ENCODE measurements around the gene RAET1L. TPM values are rescaled to one million over a fixed set of nuclear protein-coding genes. Genes with fewer than 3 reads are reported as not detected.
"Not testable (repeated sequence)": the region's sequence is repeated elsewhere in the genome, so short reads cannot be mapped to it uniquely, and the experiment has no call there.

Gene RAET1L
- total RNA-seq, 1 donor: not detected

DNA sequence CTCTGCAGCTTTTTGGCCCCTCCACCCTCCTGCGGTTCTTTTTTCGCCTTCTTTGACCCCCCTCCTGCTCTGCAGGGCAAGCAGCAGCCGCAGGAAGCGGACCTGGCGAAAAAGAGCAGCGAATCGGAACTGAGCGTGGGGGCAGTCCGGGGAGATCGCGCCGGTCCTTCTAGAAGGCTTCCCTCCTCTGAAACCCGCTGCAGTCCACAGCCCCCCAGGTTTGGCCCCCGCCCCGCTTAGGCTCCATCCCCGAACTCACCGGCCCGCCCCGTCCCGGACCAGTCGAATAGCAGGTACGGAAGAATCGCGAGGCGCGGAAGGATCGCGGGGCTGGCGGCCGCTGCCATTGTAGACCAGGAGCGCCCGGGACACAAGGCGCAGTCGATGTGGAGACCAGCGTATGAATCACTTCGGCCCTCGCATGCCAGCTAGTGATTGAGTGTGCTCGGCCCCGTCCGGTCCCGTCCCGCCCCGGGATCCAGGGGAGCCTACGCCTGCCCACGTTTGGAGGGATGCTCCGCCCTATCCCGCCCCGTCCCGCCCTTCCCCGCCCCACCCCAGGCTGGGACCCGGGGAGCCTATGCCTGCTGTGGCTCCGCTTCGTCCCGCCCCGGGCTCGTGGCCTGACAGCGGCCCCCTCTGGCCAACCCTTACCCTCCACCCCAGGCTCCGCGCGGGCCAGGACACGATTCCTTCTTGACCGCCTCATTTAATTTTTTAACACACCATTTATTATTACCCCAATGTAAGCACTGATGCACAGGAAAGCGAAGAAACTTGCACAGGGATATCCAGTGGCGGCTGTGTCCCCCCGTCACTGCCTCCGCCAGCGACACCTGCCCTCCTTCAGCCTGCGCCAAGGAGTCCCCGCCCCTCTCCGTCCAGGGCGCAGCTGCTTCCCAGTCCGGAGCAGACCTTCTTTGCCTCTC is 43.7 kb upstream of the RAET1L start, which contains the start of gene ULBP3:
Gene ULBP3 (minus strand): TSS at position 402 of the 929 bp plus-strand sequence. CDS start 55 bp downstream, at position 347.
- DNase-seq (ENCODE audit: low read depth): peak; percentile 87
- peak within 1 kb of the TSS; percentile 72 for H3K4me3 ChIP-seq (ENCODE audit: low read depth, low read length)
- TF ChIP-seq, protein P1, sequence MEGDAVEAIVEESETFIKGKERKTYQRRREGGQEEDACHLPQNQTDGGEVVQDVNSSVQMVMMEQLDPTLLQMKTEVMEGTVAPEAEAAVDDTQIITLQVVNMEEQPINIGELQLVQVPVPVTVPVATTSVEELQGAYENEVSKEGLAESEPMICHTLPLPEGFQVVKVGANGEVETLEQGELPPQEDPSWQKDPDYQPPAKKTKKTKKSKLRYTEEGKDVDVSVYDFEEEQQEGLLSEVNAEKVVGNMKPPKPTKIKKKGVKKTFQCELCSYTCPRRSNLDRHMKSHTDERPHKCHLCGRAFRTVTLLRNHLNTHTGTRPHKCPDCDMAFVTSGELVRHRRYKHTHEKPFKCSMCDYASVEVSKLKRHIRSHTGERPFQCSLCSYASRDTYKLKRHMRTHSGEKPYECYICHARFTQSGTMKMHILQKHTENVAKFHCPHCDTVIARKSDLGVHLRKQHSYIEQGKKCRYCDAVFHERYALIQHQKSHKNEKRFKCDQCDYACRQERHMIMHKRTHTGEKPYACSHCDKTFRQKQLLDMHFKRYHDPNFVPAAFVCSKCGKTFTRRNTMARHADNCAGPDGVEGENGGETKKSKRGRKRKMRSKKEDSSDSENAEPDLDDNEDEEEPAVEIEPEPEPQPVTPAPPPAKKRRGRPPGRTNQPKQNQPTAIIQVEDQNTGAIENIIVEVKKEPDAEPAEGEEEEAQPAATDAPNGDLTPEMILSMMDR (IDR thresholded peaks at IDR 0.05; ENCODE audit: insufficient read depth, low read length): peak; percentile 60

DNA sequence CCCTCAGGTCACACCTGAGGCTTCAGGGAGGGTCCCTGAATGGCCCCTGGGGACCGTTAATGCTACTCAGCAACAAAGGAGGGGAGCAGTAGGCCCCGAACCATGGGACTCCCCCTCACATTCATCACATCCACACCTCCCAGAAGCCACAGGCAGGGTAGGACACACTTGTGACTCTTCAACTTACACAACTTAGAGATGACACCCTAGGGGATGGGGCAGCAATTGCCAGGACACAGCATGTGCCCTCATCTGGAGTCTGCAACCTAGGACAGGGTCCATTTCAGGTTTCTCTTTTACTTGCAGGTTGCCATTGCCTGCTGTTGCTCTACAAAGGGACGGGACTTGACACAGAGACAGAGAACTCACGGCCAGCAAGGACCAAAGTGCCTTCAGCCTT is 42.8 kb upstream of the RAET1L start:
- no peak for DNase-seq (ENCODE audit: low read depth)
- peak overlapping the region; percentile 72 for H3K4me3 ChIP-seq (ENCODE audit: low read depth, low read length)

DNA sequence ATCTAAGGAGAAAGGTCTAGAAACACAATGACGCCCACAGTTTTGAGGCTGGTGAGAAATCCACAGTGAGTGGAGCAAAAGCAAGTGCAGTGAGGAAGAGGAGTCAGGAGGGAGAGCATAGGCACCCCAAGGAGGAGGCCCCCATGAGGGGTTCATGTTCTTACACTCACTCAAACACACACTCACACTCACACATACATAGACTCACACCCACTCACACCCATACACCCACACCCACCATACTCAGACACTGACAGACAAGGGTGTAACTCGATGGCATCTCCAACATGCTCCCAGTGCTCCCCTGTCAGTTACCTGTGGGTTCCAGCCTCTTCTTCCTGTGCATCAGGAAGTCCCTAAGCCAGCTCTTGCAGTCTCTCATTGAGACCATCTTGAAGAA is 39.8 kb upstream of the RAET1L start:
- TF ChIP-seq, protein P1 (IDR thresholded peaks at IDR 0.05; ENCODE audit: insufficient read depth, low read length): no peak
- H3K4me3 ChIP-seq (ENCODE audit: low read depth, low read length): no peak overlapping the region
- no peak for DNase-seq (ENCODE audit: low read depth)

More for the DNA sequence above, 42.8 kb upstream of the RAET1L start:
- TF ChIP-seq, protein P1 (IDR thresholded peaks at IDR 0.05; ENCODE audit: insufficient read depth, low read length): no peak

DNA sequence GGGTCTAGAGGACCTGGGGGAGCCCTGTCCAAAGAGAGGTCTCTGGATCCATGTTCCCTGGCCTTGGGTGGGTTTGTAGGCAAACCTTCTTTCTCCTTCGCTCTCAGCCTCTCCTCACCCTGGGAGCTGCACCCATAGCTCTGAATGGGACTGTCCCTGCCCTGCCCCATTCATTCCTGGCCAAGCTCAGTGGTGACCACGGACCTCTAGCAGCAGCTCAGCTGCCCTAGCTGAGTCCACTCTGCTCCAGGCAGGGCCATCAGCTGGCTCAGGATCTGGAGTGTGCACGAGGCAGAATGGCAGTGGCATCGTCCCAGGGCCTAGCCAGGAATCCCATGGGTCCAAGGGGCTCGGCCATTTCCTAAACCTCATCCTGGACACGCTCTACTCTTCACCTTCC is 38.3 kb upstream of the RAET1L start:
- no peak for DNase-seq (ENCODE audit: low read depth)
- no peak overlapping the region for H3K4me3 ChIP-seq (ENCODE audit: low read depth, low read length)
- TF ChIP-seq, protein P1 (IDR thresholded peaks at IDR 0.05; ENCODE audit: insufficient read depth, low read length): no peak

DNA sequence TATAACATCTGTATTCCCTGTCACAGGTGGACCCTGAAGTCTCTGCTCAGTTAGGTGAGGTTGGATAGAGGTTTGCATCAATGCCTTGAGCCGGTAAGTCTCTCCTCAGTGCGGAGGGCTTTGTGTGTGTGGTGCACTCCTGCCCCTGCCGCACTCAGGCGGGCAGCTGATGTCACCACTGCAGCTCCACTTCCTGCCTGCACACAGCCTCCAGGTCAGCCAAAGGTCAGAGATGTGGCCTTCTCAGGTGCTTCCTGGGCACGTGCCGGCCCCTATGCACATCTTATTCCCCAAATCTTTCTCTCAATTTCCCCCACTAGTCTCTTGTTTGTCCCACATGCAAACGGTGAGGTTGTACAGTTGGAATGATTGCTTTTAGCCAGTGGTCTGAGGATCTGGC is 34.6 kb upstream of the RAET1L start:
- H3K4me3 ChIP-seq (ENCODE audit: low read depth, low read length); DNase-seq (ENCODE audit: low read depth): not testable (repeated sequence)

DNA sequence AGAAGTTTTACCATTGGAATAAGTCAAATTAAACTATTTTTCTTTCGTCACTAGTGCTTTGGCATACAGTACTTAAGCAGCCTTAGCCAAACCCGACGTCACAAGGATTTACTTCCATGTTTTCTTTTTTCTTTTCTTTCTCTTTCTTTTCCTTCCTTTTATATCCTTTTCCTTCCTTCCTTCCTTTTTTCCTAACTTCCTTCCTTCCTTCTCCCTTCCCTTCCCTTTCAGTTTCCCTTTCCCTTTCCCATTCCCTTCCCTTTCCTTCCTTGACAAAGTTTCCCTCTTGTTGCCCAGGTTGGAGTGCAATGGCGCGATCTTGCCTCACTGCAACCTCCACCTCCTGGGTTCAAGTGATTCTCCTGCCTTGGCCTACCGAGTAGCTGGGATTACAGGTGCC is 33.7 kb upstream of the RAET1L start:
- no peak for DNase-seq (ENCODE audit: low read depth)
- TF ChIP-seq, protein P1 (IDR thresholded peaks at IDR 0.05; ENCODE audit: insufficient read depth, low read length): no peak
- no peak overlapping the region for H3K4me3 ChIP-seq (ENCODE audit: low read depth, low read length)

DNA sequence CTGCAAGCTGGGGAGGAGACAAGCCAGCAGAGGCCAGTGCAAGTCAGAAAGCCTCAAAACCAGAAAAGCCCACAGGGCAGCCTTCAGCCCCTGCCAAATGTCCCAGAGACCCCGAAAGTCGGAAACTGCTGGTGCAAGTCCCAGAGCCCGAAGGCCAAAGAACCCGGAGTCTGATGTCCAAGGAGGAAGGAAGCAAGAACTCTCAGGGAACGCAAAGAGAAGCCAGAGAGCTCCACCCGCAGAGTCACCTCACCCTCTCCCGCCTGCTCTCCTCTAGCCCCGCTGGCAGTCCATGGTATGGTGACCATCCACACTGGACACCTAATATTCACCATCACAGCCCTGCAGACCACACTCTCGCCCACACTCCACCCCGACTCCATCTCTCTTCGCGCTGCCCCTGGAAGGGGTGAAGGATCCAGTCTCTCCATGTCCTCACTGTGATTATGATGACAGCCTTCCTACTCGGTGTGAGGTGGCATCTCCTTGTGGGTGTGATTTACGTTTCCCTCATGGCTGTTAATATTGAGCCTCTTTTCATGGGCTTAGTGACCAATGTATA is 33.0 kb upstream of the RAET1L start:
- TF ChIP-seq, protein P1 (IDR thresholded peaks at IDR 0.05; ENCODE audit: insufficient read depth, low read length): no peak
- DNase-seq (ENCODE audit: low read depth): no peak
- no peak overlapping the region for H3K4me3 ChIP-seq (ENCODE audit: low read depth, low read length)

All from fibroblast of the aortic adventitia (primary cell).